ENCODE data around the gene HCAR3. TPM values are rescaled to one million over a fixed set of nuclear protein-coding genes. Genes with fewer than 3 reads are reported as not detected.

HCAR3 gene
- total and polyA plus RNA-seq, 2 of the 8 experiments (the other 6 are each of a cell fraction or from before 2014, with no cell fraction given) = not detected

DNA sequence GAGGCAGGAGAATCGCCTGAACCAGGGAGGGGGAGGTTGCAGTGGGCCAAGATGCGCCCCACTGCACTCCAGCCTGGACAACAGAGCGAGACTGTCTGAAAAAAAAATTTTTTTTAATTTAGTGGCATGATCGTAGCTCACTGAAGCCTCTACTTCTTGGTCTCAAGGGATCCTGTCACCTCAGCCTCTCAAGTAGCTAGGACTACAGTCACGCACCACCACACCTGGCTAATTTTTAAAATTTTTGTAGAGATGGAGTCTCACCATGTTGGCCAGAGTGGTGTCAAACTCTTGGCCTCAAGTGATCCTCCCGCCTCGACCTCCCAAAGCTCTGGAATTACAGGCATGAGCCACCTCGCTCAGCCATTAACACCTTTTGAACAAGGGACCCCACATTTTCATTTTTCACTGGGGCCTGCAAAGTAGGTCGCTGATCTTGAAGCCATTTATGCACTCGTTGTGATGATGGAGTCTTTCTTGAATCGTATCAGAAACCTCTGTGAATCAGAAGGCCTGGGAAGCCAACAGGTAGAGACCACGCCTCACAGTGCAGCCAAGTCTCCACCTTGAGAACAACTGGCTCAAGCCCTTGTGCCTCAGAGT, 8.1 kb upstream of the HCAR3 start (continued):
- TF ChIP-seq, protein P1, sequence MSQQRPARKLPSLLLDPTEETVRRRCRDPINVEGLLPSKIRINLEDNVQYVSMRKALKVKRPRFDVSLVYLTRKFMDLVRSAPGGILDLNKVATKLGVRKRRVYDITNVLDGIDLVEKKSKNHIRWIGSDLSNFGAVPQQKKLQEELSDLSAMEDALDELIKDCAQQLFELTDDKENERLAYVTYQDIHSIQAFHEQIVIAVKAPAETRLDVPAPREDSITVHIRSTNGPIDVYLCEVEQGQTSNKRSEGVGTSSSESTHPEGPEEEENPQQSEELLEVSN (IDR thresholded peaks at IDR 0.05) = no peak

Data from H1 (cell line).